Caco-2 (cell line): Measurements from ENCODE around the gene EMD. TPM values are rescaled to one million over a fixed set of nuclear protein-coding genes. Genes with fewer than 3 reads are reported as not detected.

ENCODE experiments used
- BruUV-seq: library from RNA; stranded (reverse); fragments of 400-500 nt; replicated peaks from 2 replicates; lab custom pipeline; 2021; lab: Mats Ljungman, UMichigan
- CTCF ChIA-PET: fragments of 300-600 bp; sonication (Branson Sonifier 250); formaldehyde crosslinking; loops from one replicate; lab custom pipeline; 2022; ENCODE audit warnings: antibody characterized with exemption; lab: Charles Lee
- POLR2A ChIA-PET: fragments of 300-600 bp; sonication (Branson Sonifier 250); formaldehyde crosslinking; loops from one replicate; lab custom pipeline; 2022; ENCODE audit warnings: antibody characterized with exemption; lab: Charles Lee
- DNase-seq, 2 experiments: peaks; one replicate each; pipeline versions ENCODE4 v3.0.0 to v3.0.0-alpha.2; 2020 to 2022
- H3K27me3 ChIP-seq: replicated peaks from 2 replicates; pipeline ENCODE4 v1.6.0; 2011; ENCODE audit warnings: low read length; ENCODE audit not compliant: control insufficient read depth, insufficient read depth
- H3K36me3 ChIP-seq: 2 replicates; pipeline ENCODE4 v1.5.1; 2011; ENCODE audit warnings: low read length; ENCODE audit not compliant: control insufficient read depth, insufficient read depth
- H3K4me1 ChIP-seq: fragments of 250-450 bp; sonication (Bioruptor Pico); 2 replicates; pipeline ENCODE4 v1.5.1; 2020; ENCODE audit warnings: mild to moderate bottlenecking
- H3K4me3 ChIP-seq: 2 replicates; pipeline ENCODE4 v1.5.1; 2011; ENCODE audit warnings: low read depth, mild to moderate bottlenecking, control low read depth, low read length
- H3K9me3 ChIP-seq: fragments of 250-450 bp; sonication (Bioruptor Pico); 2 replicates; pipeline ENCODE4 v1.5.1; 2020; ENCODE audit warnings: mild to moderate bottlenecking, moderate library complexity
- H3K27ac Mint-ChIP-seq: one replicate; pipeline ENCODE4 v1.8.0; 2022; ENCODE audit warnings: mixed read lengths; ENCODE audit not compliant: unreplicated experiment
- H3K27me3 Mint-ChIP-seq: one replicate; pipeline ENCODE4 v1.8.0; 2022; ENCODE audit warnings: mixed read lengths; ENCODE audit not compliant: insufficient read depth, unreplicated experiment
- H3K36me3 Mint-ChIP-seq: one replicate; pipeline ENCODE4 v1.8.0; 2022; ENCODE audit warnings: mild to moderate bottlenecking, mixed read lengths; ENCODE audit not compliant: insufficient read depth, unreplicated experiment
- H3K4me1 Mint-ChIP-seq: one replicate; pipeline ENCODE4 v1.8.0; 2022; ENCODE audit warnings: low read depth, mixed read lengths; ENCODE audit not compliant: unreplicated experiment
- H3K4me3 Mint-ChIP-seq: one replicate; pipeline ENCODE4 v1.8.0; 2022; ENCODE audit warnings: mild to moderate bottlenecking, moderate library complexity, mixed read lengths; ENCODE audit not compliant: unreplicated experiment
- H3K9me3 Mint-ChIP-seq: one replicate; pipeline ENCODE4 v1.8.0; 2022; ENCODE audit warnings: mixed read lengths; ENCODE audit not compliant: unreplicated experiment
- intact Hi-C: fragments of 100-400 bp; cut with micrococcal nuclease; formaldehyde crosslinking; loops from one replicate; pipeline ENCODE4 v1.10.0; 2022; ENCODE audit not compliant: unreplicated experiment
- total RNA-seq: library from RNA; stranded (reverse); gene quantifications from 2 replicates; pipeline ENCODE4 v1.2.3, GENCODE V29; 2022
- TF ChIP-seq, protein P1 (sequence below), 2 experiments: fragments of 200-600 bp in 1 of 2; IDR thresholded peaks; 1 replicate in 1 of 2; 2 replicates in 1 of 2; pipeline versions ENCODE4 v1.5.1 to v1.8.0; 2011 to 2022; ENCODE audit warnings: antibody characterized with exemption in 1 of 2, control low read depth in 1 of 2, inconsistent platforms in 1 of 2, low read depth in 1 of 2, low read length in 1 of 2, mild to moderate bottlenecking in 1 of 2, moderate library complexity in 1 of 2; ENCODE audit not compliant: insufficient read depth in 1 of 2, severe bottlenecking in 1 of 2, unreplicated experiment in 1 of 2

The EMD gene
- total RNA-seq, 1 experiment from 2014 or later = 70.1 TPM

DNA sequence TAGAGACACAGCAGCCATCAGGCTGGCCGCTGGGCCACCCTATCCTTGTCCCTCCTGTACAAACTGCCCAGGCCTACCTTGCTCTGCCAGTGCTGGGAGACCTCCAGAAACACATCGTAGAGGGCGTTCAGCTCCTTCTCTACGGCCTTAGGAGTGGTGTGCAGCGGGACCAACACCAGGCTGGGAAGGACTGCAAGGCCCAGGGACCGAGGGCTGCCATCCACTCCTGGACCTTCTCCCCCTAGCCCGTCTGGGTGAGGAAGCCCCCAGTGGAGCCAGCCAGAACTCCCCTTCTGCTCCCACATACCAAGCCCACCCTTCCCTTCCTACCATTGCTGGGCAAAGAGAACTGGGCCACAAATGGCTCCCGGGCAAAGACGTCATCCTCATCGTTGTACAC, 24.1 kb downstream of the EMD start:
- Mint-ChIP-seq H3K4me3 (no peak overlapping the region), H3K27me3 (no peaks in the 10 kb centered on the region), H3K9me3 (no peaks in the 10 kb centered on the region), H3K27ac (no peak overlapping the region), H3K36me3 (peaks cover 57% of the 10 kb centered on the region), H3K4me1 (peaks cover 8% of the 10 kb centered on the region)
- TF ChIP-seq, protein P1, sequence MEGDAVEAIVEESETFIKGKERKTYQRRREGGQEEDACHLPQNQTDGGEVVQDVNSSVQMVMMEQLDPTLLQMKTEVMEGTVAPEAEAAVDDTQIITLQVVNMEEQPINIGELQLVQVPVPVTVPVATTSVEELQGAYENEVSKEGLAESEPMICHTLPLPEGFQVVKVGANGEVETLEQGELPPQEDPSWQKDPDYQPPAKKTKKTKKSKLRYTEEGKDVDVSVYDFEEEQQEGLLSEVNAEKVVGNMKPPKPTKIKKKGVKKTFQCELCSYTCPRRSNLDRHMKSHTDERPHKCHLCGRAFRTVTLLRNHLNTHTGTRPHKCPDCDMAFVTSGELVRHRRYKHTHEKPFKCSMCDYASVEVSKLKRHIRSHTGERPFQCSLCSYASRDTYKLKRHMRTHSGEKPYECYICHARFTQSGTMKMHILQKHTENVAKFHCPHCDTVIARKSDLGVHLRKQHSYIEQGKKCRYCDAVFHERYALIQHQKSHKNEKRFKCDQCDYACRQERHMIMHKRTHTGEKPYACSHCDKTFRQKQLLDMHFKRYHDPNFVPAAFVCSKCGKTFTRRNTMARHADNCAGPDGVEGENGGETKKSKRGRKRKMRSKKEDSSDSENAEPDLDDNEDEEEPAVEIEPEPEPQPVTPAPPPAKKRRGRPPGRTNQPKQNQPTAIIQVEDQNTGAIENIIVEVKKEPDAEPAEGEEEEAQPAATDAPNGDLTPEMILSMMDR (IDR thresholded peaks at IDR 0.05; ENCODE audit: insufficient read depth in 1 of 2, low read depth in 1 of 2, low read length in 1 of 2, severe bottlenecking in 1 of 2, unreplicated experiment in 1 of 2) = no peak
- intact Hi-C loops = no loop called here
- Histone ChIP-seq H3K9me3 (no peaks in the 10 kb centered on the region), H3K4me1 (peaks cover 21% of the 10 kb centered on the region), H3K36me3 (peaks cover 5% of the 10 kb centered on the region), H3K4me3 (no peak overlapping the region), H3K27me3 (no peaks in the 10 kb centered on the region)
- no TSS peak for BruUV-seq
- ChIA-PET POLR2A (no interaction called here), CTCF (interaction anchor here (1.2 kb wide), 1 partner anchor 30 kb away, joined by 4 read pairs; no protein-coding TSS in a partner anchor)
- DNase-seq = no peak

DNA sequence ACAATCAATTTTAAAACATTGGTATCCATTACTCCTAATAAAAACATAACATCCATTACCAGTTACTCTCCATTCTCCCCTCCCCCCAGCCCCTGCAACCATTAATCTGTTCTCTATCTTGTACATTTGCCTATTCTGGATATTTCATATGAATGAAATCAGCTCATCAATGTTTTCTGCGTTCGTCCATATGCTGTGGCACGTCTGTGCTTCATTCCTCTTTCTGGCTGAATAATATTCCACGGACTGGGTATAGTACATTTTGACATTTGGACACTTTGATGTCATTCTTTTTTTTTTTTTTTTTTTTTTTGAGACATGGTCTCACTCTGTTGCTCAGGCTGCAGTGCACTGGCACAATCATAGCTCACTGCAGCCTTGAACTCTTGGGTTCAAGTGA, 24.8 kb downstream of the EMD start:
- no TSS peak for BruUV-seq
- Histone ChIP-seq H3K27me3 (no peaks in the 10 kb centered on the region), H3K36me3 (peaks cover 5% of the 10 kb centered on the region), H3K4me1 (peaks cover 21% of the 10 kb centered on the region), H3K4me3 (no peak overlapping the region), H3K9me3 (no peaks in the 10 kb centered on the region)
- TF ChIP-seq, protein P1 (IDR thresholded peaks at IDR 0.05; ENCODE audit: insufficient read depth in 1 of 2, low read depth in 1 of 2, low read length in 1 of 2, severe bottlenecking in 1 of 2, unreplicated experiment in 1 of 2) = no peak
- DNase-seq = no peak
- Mint-ChIP-seq H3K27ac (no peak overlapping the region), H3K4me3 (no peak overlapping the region), H3K9me3 (no peaks in the 10 kb centered on the region), H3K36me3 (peaks cover 50% of the 10 kb centered on the region), H3K27me3 (no peaks in the 10 kb centered on the region), H3K4me1 (peaks cover 8% of the 10 kb centered on the region)
- intact Hi-C loops = no loop called here
- CTCF ChIA-PET = interaction anchor here (0.7 kb wide), 1 partner anchor 129 kb away, joined by 4 read pairs; no protein-coding TSS in a partner anchor
- POLR2A ChIA-PET = no interaction called here

DNA sequence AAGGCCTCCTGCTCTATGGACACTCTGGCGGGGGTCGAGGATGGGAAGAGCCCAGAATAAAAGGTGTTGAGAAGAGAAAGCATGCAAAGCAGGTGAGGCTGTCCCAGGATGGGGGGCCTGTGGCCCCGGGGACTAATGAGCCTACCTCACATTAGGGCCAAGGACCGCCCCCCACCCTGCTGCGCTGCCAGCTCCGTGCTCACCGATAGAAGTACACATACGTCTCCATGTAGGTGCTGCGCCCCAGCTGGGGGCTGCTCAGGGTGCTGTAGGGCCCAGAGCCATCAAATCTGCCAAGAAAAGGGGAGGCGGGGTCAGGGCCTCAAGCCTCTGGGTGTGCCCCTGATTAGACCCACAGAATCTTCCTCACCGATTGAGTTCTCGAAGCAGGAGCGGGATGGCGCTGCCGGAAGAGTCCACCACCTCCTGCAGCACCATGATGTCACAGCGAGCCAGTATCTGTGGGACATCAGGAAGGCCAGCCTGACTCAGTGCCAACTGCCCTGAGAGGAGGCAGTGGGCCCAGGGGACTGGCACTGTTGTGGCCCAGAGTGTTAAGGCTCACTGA, 25.6 kb downstream of the EMD start:
- peaks cover 42% of the 10 kb centered on the region for H3K36me3 Mint-ChIP-seq
- peaks cover 7% of the 10 kb centered on the region for H3K4me1 Mint-ChIP-seq
- H3K4me3 Mint-ChIP-seq = no peak overlapping the region
- H3K9me3 Mint-ChIP-seq = no peaks in the 10 kb centered on the region
- Histone ChIP-seq H3K27me3 (no peaks in the 10 kb centered on the region), H3K36me3 (peaks cover 3% of the 10 kb centered on the region), H3K4me1 (peaks cover 22% of the 10 kb centered on the region), H3K9me3 (no peaks in the 10 kb centered on the region), H3K4me3 (no peak overlapping the region)
- ChIA-PET POLR2A (no interaction called here), CTCF (no interaction called here)
- DNase-seq = no peak
- intact Hi-C loops = no loop called here
- no peaks in the 10 kb centered on the region for H3K27me3 Mint-ChIP-seq
- TF ChIP-seq, protein P1 (IDR thresholded peaks at IDR 0.05; ENCODE audit: insufficient read depth in 1 of 2, low read depth in 1 of 2, low read length in 1 of 2, severe bottlenecking in 1 of 2, unreplicated experiment in 1 of 2) = no peak
- no peak overlapping the region for H3K27ac Mint-ChIP-seq
- no TSS peak for BruUV-seq
